T-cell (primary cell): Measurements from ENCODE around the gene ATG101. TPM values are rescaled to one million over a fixed set of nuclear protein-coding genes. Genes with fewer than 3 reads are reported as not detected.
"Not testable (repeated sequence)": the region's sequence is repeated elsewhere in the genome, so short reads cannot be mapped to it uniquely, and the experiment has no call there.

Experiments
- ATAC-seq, 4 experiments: fragments of 200-7000 bp in 3 of 4; fragments of 150-1000 bp in 1 of 4; cut with Tn5 transposase; replicated peaks in 1 of 4; 1 replicate in 3 of 4; 2 replicates in 1 of 4; pipeline ENCODE4 v1.10.0; 2021; ENCODE audit warnings: moderate library complexity in 3 of 4, mild to moderate bottlenecking in 2 of 4, moderate number of reproducible peaks in 1 of 4
- CTCF ChIA-PET, 2 donors: fragments of 300-600 bp; sonication (Branson Sonifier 250); formaldehyde crosslinking; loops; one replicate each; lab custom pipeline; 2022; ENCODE audit warnings: antibody characterized with exemption in 2 of 2; lab: Charles Lee
- POLR2A ChIA-PET, 2 donors: fragments of 300-600 bp; sonication (Branson Sonifier 250); formaldehyde crosslinking; loops; one replicate each; lab custom pipeline; 2022; ENCODE audit warnings: antibody characterized with exemption in 2 of 2; lab: Charles Lee
- DNase-seq, 35 experiments: peaks; one replicate each; pipeline versions ENCODE4 v3.0.0 to v3.0.0-alpha.2; 2013 to 2023
- H3K27ac ChIP-seq: one replicate; pipeline ENCODE4 v1.5.1; 2013; ENCODE audit warnings: low read length
- H3K27me3 ChIP-seq, 2 experiments: replicated peaks in 1 of 2; 1 replicate in 1 of 2; 2 replicates in 1 of 2; pipeline versions ENCODE4 v1.6.1 to v1.7.0; 2013; ENCODE audit warnings: low read length in 1 of 2, mixed read lengths in 1 of 2; ENCODE audit not compliant: control insufficient read depth in 2 of 2, insufficient read depth in 2 of 2; ENCODE audit errors: extremely low read depth in 1 of 2
- H3K36me3 ChIP-seq, 2 donors: 1 replicate in 1 of 2; 2 replicates in 1 of 2; pipeline versions ENCODE4 v1.6.1 to v1.7.0; 2013; ENCODE audit warnings: low read length in 1 of 2; ENCODE audit not compliant: control insufficient read depth in 2 of 2, insufficient read depth in 1 of 2; ENCODE audit errors: extremely low read depth in 1 of 2
- H3K4me1 ChIP-seq, 2 experiments: 1 replicate in 1 of 2; 2 replicates in 1 of 2; pipeline versions ENCODE4 v1.6.1 to v1.7.0; 2013; ENCODE audit warnings: low read length in 2 of 2, mixed read lengths in 1 of 2; ENCODE audit not compliant: insufficient read depth in 2 of 2, control insufficient read depth in 1 of 2; ENCODE audit errors: extremely low read depth in 1 of 2
- H3K4me3 ChIP-seq, 2 donors: 1 replicate in 1 of 2; 2 replicates in 1 of 2; pipeline versions ENCODE4 v1.5.1 to v1.7.0; 2013; ENCODE audit warnings: mild to moderate bottlenecking in 2 of 2, low read length in 1 of 2, moderate library complexity in 1 of 2; ENCODE audit not compliant: control insufficient read depth in 1 of 2; ENCODE audit errors: extremely low read depth in 1 of 2
- H3K9me3 ChIP-seq: 2 replicates; pipeline ENCODE4 v1.7.0; 2013
- H3K27ac Mint-ChIP-seq, 2 donors: one replicate each; pipeline ENCODE4 v1.8.0; 2020 to 2021; ENCODE audit warnings: mild to moderate bottlenecking in 2 of 2, mixed read lengths in 2 of 2
- H3K27me3 Mint-ChIP-seq, 2 donors: one replicate each; pipeline ENCODE4 v1.8.0; 2021 to 2022; ENCODE audit warnings: mixed read lengths in 2 of 2
- H3K36me3 Mint-ChIP-seq: one replicate; pipeline ENCODE4 v1.8.0; 2021; ENCODE audit warnings: mixed read lengths
- H3K4me1 Mint-ChIP-seq, 3 donors: one replicate each; pipeline ENCODE4 v1.8.0; 2020 to 2022; ENCODE audit warnings: mixed read lengths in 3 of 3, mild to moderate bottlenecking in 1 of 3
- H3K4me3 Mint-ChIP-seq, 3 donors: one replicate each; pipeline ENCODE4 v1.8.0; 2020 to 2022; ENCODE audit warnings: mild to moderate bottlenecking in 3 of 3, mixed read lengths in 3 of 3, moderate library complexity in 3 of 3
- H3K9me3 Mint-ChIP-seq, 3 donors: one replicate each; pipeline ENCODE4 v1.8.0; 2020 to 2022; ENCODE audit warnings: mixed read lengths in 3 of 3
- WGBS: methylation state at CpG from one replicate; pipeline ENCODE4 v1.1.5; 2013; ENCODE audit warnings: missing lambda C conversion rate; ENCODE audit not compliant: insufficient coverage; 5-methylcytosine and 5-hydroxymethylcytosine counted together
- total RNA-seq, 35 experiments: library from RNA in 6 of 35; stranded (reverse) in 6 of 35; fragments of 120-200 nt in 1 of 35; gene quantifications; one replicate each; pipeline versions ENCODE4 v1.2.1 to v1.2.4 and lab custom pipeline; 2013 to 2026

The ATG101 gene
- total RNA-seq, 5 donors from 2014 or later (not counting 1 experiment from before 2014, with no cell fraction given) = 24.8 to 30.3 (median 25.9) TPM

DNA sequence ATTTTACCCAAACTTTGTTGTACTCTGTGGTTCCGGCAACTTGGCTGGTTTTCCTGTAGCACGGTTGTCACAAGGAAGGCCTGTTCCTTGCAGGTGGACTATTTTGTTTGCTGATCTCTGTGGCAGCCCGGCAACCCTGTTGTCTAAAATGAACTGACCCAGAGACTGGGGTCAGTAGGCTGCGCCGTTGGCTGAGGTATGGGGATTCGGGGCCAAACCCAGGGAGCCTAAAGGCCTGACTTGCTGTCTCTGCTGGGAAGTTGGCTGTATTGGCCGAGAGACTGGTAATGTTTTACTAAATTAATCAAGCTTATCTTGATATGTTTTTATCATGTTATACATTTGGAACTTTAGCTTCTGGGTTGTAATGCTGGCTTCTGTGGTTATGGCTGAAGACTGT is 23.6 kb downstream of the ATG101 start:
- Mint-ChIP-seq H3K27ac (no peak overlapping the region), H3K9me3 (no peaks in the 10 kb centered on the region), H3K27me3 (peaks cover 35 to 66% of the 10 kb centered on the region in 2 donors), H3K4me1 (peaks cover 0 to 5% (median 0%) of the 10 kb centered on the region in 3 donors), H3K36me3 (no peaks in the 10 kb centered on the region), H3K4me3 (no peak overlapping the region)
- ATAC-seq (no peak), DNase-seq (no peak)
- ChIA-PET CTCF (interaction anchor here in 1 of 2 donors (0.7 kb wide), 1 partner anchor 32 kb away, joined by 5 read pairs; no protein-coding TSS in a partner anchor), POLR2A (no interaction called here)
- H3K27ac ChIP-seq = no peak overlapping the region
- 92% methylated on average over 5 of the region's 7 CpGs for WGBS
- peaks cover 0 to 41% of the 10 kb centered on the region in 2 experiments for H3K27me3 ChIP-seq
- no peak overlapping the region for H3K4me3 ChIP-seq
- H3K9me3 ChIP-seq = no peaks in the 10 kb centered on the region
- H3K36me3 ChIP-seq = no peaks in the 10 kb centered on the region
- no peaks in the 10 kb centered on the region for H3K4me1 ChIP-seq

- no peaks in the 10 kb centered on the region for H3K9me3 Mint-ChIP-seq
- peaks cover 0 to 14% of the 10 kb centered on the region in 2 experiments for H3K27me3 ChIP-seq
- no peak for DNase-seq
- no peaks in the 10 kb centered on the region for H3K9me3 ChIP-seq
- WGBS = no CpG with 5 or more reads among the region's 15 CpGs
- no peak overlapping the region for H3K4me3 ChIP-seq
- H3K36me3 ChIP-seq = no peaks in the 10 kb centered on the region
- POLR2A ChIA-PET = no interaction called here
- H3K4me1 ChIP-seq = no peaks in the 10 kb centered on the region
- no peak overlapping the region for H3K27ac ChIP-seq
- no peak overlapping the region for H3K27ac Mint-ChIP-seq
- CTCF ChIA-PET = interaction anchor here in 1 of 2 donors (0.5 kb wide), 1 partner anchor 72 kb away, joined by 3 read pairs; no protein-coding TSS in a partner anchor
- no peak for ATAC-seq
- H3K4me1 Mint-ChIP-seq = no peaks in the 10 kb centered on the region
- peaks cover 45 to 59% of the 10 kb centered on the region in 2 donors for H3K27me3 Mint-ChIP-seq
- no peak overlapping the region for H3K4me3 Mint-ChIP-seq
- H3K36me3 Mint-ChIP-seq = no peaks in the 10 kb centered on the region
These were observed 26.7 kb downstream of the ATG101 start for GRCh38 chr12:52096332-52097044.

- CTCF ChIA-PET = interaction anchor here in 1 of 2 donors (0.5 kb wide), 1 partner anchor 73 kb away, joined by 3 read pairs; no protein-coding TSS in a partner anchor
- no peaks in the 10 kb centered on the region for H3K36me3 Mint-ChIP-seq
- 83% methylated on average over 5 of the region's 21 CpGs for WGBS
- H3K9me3 Mint-ChIP-seq = no peaks in the 10 kb centered on the region
- Histone ChIP-seq H3K4me1 (no peaks in the 10 kb centered on the region), H3K4me3 (no peak overlapping the region), H3K9me3 (no peaks in the 10 kb centered on the region), H3K27ac (no peak overlapping the region), H3K36me3 (no peaks in the 10 kb centered on the region), H3K27me3 (peaks cover 0 to 14% of the 10 kb centered on the region in 2 experiments)
- no peak overlapping the region for H3K4me3 Mint-ChIP-seq
- DNase-seq (no peak), ATAC-seq (no peak)
- peak overlapping the region in 1 of 2 donors; percentile 9 for H3K27ac Mint-ChIP-seq
- POLR2A ChIA-PET = no interaction called here
- peaks cover 48 to 59% of the 10 kb centered on the region in 2 donors for H3K27me3 Mint-ChIP-seq
- no peaks in the 10 kb centered on the region for H3K4me1 Mint-ChIP-seq
These were observed 27.4 kb downstream of the ATG101 start for GRCh38 chr12:52097045-52097666.

GRCh38 chr12:52104431-52105089 is 34.8 kb downstream of the ATG101 start:
- H3K4me3 ChIP-seq = not testable (repeated sequence)
- WGBS = 63% methylated on average over 5 of the region's 10 CpGs

DNA sequence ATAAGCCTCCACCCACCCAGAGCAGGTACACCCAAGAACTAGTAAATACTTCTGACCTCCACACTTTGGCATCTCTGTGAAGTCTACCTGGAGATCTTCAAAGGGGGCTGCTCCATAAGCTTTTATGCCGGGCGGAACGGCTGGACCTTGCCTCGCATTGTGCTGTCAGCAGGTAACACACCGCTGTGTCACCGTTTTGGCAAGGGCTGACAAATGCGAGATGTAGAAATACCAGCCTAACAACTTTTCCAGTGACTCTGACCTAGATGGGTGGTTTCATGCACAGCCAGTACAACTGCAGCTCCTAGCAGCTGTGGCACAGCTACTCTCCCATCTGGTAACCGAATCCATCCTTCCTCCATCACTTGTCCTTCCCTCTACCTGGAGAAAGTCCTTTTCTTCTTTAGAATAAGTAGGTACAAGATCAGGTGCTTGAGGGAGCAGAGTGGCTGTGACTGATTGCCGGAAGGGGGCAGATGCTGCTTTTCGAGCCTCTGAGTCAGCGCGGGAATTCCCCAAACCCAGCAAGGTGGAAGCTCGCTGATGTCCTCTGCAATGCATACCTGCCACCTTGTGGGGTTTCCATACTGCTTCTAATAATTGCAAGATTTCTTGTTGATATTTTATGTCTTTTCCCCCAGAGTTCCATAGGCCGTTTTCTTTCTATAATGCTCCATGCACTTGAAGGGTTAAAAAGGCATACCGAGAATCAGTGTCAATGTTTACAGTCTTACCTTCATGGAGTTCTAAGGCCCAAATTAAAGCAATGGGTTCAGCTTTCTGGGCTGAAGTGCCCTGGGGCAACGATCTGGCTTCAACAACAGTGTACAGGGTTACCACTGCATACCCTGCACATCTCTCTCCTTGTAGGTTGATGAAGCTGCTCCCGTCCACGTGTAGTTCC is 46.7 kb downstream of the ATG101 start:
- peaks cover 0 to 19% of the 10 kb centered on the region in 2 experiments for H3K27me3 ChIP-seq
- H3K27ac ChIP-seq, H3K9me3 ChIP-seq, ATAC-seq, H3K4me3 ChIP-seq, POLR2A ChIA-PET, H3K4me3 Mint-ChIP-seq, H3K36me3 Mint-ChIP-seq, H3K9me3 Mint-ChIP-seq, H3K4me1 ChIP-seq, H3K36me3 ChIP-seq, H3K27me3 Mint-ChIP-seq: not testable (repeated sequence)
- H3K4me1 Mint-ChIP-seq = peaks cover under 1 to 19% (median 16%) of the 10 kb centered on the region in 3 donors
- peak in 34 of 35 experiments; percentile 13 to 70 (median 48) for DNase-seq
- 50% methylated on average over 10 of the region's 18 CpGs for WGBS
- CTCF ChIA-PET = interaction anchor here (0.6 kb wide), 2 partner anchors 47 to 567 kb away, joined by 3 read pairs; no protein-coding TSS in a partner anchor
- H3K27ac Mint-ChIP-seq = peak overlapping the region; percentile 36 to 48

More at GRCh38 chr12:52104431-52105089, 34.8 kb downstream of the ATG101 start:
- DNase-seq, H3K4me1 ChIP-seq, H3K4me1 Mint-ChIP-seq, CTCF ChIA-PET, H3K36me3 ChIP-seq, H3K9me3 Mint-ChIP-seq, ATAC-seq, H3K4me3 Mint-ChIP-seq, POLR2A ChIA-PET, H3K36me3 Mint-ChIP-seq, H3K27ac Mint-ChIP-seq, H3K9me3 ChIP-seq, H3K27ac ChIP-seq: not testable (repeated sequence)
- peaks cover 53 to 63% of the 10 kb centered on the region in 2 donors for H3K27me3 Mint-ChIP-seq
- peaks cover 0 to 21% of the 10 kb centered on the region in 2 experiments for H3K27me3 ChIP-seq
